Activated naive CD8-positive, alpha-beta T cell treated with anti-CD3 and anti-CD28 coated beads, Interleukin-2, amount 50 U/mL, for 16 hours (primary cell): Measurements from ENCODE around the gene SOX12.
"Not testable (repeated sequence)": the region's sequence is repeated elsewhere in the genome, so short reads cannot be mapped to it uniquely, and the experiment has no call there.

Source experiments
- DNase-seq: peaks from one replicate; pipeline ENCODE4 v3.0.0-alpha.2; 2020; ENCODE audit warnings: low read depth, low spot score

SOX12 gene

DNA sequence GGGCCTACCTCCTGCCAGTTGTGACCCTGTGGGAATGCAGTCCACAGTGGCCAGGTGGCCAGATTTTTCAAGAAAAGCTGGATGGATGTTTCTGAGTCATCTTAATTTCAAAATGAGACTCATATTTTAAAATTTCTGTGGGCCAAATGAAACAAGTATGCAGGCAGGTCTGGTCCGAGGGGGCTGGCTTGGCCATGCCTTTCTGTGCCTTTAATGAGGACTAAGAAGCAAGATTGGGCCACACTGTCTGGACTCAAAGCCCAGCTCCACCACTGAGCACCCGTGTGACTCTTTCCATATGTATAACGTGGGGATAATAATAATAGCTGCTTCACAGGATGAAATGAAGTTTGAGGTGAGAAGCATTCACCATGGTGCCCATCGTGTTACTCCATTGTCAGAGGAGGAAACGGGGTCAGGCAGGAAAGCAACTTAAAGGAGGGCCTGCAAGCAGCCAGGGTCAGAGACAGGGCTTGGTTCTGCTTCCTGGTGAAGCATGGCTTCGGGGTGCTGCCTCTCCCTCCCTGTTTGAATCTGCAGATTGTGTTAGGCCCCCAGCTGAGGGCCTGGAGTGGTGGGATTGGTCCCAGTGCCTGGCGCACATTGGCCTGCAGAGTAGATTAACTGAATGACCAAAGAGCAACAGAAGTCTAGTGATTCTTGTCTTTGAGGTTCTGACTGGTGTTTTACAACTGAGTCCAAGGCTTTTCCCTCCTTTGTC, 3.8 kb downstream of the SOX12 start:
- DNase-seq = no peak

DNA sequence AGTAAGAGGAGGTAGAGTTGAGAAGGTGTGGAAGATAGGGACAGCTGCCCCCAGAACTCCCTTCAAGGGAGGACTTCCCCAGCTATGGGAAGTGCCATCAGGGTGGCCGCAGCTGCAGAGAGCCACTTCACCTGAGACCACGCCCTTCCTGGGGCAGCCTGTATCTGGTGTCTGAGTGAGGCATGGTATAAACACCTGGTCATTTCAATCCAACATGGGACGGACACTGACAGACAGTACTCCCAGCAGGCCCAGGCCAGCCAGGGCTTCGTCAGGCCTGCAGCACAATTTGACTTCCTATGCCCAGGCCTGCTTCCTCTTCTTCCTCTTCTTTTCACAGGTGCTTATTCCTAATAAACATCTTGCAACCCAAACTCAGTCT, 4.5 kb downstream of the SOX12 start:
- DNase-seq = no peak

DNA sequence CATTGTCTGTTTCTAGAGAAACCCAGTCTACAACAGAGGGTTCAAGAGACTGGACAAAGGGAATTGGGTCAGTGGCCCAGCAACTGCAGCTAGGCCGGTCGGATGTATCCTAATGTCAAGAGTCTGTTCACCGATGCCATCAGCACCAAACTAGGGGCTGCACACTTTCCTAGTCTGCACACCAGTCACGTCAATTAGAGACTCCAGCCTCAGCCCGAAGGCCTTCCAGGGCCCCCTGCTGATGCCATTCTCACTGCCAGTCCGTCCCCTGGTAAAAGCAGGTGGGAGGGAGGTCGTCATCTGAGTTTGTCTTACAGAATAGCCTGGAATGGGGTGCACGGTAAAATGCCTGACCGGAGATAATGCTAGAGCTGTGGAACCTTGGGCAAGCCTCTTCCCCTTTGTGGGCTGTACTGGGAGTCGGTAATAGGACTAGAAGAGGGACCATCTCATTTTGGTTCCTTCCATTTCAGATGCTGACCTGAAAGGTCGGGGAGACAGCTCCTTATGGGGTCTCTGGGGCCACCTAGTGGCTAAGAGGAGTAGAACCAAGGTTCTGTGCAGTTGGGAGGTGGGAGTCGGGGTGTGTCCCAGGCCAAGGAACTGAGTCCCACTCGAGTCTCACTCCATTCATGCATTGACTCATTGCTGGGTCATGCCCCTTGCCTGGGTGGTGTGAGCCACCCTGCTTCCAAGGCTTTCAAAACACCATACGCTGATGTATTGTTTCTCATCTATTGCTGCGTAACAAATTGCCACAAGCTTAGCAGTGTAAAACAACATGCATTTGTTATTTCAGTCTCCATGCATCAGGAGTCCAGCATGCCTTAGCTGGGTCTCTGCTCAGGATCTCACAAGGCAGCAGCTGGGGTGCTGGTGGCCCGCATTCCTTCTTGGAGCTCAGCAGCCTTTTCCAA, 5.1 kb downstream of the SOX12 start:
- DNase-seq = no peak

DNA sequence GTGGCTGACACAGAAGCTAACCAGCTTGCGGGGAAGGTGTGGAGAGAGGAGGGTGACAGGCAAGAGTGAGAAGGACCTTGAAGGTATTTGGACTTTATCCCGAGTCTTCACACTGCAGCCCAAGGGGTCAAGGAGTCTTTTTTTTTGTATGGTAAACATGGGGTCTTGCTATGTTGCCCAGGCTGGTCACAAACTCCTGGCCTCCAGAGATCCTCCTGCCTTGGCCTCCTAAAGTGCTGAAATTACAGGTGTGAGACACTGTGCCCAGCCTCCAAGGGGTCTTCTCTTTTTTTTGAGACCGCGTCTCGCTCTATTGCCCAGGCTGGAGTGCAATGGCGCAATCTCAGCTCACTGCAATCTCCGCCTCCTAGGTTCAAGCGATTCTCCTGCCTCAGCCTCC, 9.2 kb downstream of the SOX12 start:
- no peak for DNase-seq

DNA sequence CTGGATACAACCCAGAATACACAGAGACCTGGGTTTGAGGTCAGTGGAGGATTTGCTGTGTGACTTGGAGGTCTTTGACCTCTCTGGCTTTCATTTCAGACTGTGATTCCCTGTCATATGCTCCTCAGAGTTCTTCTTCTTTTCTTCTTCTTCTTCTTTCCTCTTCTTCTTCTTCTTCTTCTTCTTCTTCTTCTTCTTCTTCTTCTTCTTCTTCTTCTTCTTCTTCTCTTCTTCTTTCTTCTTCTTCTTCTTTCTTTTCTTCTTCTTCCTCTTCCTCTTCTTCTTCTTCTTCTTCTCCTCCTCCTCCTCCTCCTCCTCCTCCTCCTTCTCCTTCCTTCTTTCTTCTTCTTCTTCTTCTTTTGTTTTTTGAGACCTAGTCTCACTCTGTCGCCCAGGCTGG, 10.7 kb downstream of the SOX12 start:
- DNase-seq = not testable (repeated sequence)

DNA sequence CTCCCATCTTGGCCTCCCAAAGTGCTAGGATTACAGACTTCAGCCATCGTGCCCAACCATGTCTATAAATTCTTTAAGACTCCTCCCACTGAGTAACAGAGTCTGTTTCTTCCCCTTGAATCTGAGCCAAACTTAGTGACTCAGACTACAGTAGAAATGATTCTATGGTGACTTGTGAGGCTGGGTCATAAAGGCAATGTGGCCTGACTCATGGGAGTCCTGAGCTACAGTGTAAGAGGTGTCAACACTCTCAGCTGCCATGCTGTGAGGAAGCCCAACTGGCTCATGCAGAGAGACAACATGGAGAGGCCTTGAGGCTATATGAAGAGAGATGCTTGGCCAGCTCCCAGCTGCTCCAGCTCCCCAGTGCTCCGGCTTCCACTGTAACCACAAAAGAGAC, 16.3 kb downstream of the SOX12 start:
- no peak for DNase-seq

DNA sequence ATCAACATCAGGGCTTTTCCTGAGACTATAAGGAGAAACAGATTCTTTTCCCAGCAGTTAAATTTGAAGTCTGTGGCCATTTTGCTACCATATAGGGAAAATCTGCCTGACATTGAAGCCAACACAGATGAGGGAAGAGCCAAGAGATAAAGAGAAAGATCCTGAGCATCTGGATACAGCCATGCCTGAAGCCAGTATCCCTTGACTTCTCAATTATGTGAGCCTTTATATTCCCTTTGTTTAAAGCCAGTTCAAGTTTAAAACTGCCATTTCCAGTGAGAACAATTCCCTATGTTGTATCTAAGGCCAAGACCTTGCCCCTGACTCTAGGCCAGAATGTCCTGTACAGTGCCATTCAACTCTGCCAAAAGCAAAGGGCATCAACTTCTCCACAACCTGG, 17.8 kb downstream of the SOX12 start:
- no peak for DNase-seq

DNA sequence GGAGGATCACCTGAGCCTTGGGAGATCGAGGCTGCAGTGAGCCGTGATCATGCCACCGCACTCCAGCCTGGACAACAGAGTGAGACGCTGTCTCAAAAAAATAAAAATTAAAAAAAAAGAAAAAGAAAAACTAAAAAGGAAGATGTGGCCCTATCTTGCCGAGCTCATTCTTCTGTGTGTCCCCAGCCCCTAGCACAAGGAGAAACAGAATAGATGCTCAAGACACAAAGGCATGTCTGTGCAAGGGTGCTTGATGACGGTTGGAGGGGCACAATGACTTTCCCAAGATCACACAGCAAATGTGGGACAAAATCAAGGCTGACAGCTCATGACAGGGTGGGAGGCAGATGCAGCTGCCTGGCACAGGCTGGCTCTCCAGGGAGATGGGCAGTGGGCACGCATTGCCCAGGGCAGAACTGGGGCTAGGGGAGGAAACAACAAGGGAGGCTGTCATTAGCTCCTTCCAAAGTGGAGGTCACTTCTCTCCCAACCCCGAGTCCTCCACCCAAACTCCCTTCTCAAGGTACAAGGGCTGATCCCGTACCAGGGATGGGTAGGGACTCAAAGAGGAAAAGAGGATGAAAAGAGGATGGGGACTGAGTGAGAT, 20.8 kb downstream of the SOX12 start:
- DNase-seq = no peak

DNA sequence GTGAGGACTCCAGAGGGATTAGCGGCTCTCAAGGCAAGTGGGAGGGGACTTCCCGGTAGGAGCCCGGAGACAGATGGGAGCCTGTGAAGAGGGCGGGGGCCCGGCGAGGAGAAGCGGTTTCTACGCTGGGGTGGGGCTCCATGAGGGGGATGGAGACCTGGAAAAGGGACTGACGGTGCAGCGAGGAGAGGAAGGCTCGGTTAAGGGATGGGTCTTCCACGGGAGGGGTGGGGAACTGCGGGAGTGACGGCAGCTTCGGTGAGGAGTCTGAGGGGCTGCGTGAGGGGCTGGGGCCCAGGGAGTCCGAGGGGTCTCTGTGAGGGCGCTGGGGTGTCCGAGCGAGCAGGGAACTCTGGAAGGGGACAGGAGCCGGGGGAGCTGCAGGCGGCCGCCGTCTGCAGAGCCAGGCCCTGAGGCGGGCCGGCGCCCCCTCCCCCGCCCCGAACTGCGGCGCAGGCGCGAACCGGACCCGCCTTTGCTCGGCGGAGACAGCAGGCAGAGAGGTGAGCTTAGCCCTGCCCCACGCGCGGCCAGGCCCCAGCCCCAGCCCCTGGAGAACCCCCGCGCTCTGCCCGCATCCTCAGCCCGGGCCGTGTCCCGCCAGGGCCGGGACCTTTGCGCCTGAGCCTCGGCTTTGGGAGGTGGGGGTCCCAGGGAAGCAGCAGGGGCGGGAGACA, 21.4 kb downstream of the SOX12 start, which contains the start of gene NRSN2:
Gene NRSN2 (plus strand): TSS at position 472 of the 677 bp plus-strand sequence. CDS start 2,533 bp downstream, outside the sequence.
- DNase-seq = no peak

DNA sequence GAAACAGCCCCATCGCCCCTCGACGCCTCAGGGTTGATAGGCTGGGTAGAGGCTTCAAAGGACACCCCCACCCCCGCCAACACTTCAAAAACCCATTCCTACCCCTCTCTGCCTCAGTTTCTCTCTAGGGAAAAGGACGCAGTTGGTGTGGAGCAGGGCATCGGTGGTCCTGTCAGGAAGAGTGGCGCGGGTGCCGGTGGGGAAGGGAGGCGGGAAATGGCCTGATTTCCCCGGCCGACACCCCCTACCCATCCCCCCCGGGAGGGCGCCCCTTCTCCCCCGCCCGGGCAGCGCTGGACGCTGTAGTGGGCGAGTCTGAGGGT, 21.9 kb downstream of the SOX12 start:
- no peak for DNase-seq

DNA sequence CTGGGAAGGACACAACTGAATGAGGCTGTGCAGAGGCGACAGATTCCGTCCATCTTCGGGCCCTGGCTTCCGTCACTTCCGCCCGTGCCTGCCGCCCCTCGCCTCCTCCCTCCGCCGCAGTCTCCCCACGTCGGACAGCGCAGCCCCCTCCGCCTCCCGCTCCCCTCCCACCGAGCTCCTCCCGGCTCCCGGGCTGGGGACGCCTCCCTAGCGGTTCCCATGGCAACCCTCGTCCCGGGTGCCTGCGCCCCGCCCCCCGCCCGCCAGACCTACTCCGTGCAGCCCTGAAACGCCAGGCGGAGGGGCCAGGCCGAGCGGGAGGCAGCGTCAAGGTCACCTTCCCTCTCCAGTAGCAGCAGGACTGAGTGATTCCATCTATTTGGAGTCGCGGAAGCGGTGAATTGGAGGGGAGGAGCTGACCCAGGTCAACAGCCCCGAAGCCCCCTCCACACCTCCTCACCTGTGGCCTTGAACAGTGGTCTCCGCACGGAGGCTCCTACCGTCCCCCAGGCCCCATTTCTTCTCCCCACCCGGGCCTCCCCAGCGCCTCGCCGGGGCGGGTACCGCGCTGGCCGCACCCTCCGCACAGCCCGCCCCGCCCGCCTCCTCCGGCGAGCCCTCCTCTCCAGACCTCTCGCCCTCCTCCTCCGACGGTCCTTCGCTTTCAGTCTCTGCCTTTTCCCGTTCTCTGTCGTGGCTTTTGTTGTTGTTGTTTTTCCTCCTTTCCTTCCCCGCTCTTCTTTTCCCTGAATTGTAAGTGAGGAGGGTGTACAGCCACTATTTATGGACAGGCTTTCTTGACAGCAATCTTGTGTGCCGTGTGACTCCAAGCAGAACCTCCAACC, 22.5 kb downstream of the SOX12 start:
- no peak for DNase-seq

DNA sequence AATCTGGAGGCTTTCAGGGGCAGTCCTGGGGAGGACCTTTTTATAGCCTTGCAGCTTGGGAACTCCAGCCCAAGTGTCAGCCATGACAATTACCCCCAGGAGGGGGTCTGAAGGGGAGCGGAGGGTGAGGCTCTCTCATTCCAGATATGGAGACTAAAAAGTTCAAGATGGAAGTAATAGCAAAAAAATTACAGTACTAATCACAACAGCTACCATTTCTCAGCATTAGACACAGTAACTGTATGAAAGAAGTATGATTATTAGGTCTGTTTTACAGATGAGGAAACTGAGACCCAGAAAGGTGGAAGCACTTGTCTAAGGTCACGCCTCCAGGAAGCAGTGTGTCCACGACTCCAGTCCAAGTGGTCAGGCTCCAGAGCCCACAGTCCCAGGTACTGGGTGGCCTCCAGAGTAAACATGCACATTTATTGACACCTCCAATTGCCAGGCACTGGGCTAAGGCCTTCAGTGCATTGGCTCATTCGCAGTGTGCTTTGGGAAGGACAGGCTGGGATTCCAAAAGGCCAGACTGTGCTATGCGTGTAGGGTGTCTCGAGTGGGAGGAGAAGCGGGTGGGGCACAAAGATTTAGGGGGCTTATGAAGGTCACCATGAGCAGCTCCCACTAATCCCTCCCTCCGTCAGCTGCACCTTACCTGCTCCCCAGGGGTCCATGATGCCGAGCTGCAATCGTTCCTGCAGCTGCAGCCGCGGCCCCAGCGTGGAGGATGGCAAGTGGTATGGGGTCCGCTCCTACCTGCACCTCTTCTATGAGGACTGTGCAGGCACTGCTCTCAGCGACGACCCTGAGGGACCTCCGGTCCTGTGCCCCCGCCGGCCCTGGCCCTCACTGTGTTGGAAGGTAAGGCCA, 23.9 kb downstream of the SOX12 start:
- no peak for DNase-seq

DNA sequence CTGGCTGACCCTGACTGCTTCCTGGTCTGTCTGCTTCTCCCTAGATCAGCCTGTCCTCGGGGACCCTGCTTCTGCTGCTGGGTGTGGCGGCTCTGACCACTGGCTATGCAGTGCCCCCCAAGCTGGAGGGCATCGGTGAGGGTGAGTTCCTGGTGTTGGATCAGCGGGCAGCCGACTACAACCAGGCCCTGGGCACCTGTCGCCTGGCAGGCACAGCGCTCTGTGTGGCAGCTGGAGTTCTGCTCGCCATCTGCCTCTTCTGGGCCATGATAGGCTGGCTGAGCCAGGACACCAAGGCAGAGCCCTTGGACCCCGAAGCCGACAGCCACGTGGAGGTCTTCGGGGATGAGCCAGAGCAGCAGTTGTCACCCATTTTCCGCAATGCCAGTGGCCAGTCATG, 27.8 kb downstream of the SOX12 start:
- no peak for DNase-seq

DNA sequence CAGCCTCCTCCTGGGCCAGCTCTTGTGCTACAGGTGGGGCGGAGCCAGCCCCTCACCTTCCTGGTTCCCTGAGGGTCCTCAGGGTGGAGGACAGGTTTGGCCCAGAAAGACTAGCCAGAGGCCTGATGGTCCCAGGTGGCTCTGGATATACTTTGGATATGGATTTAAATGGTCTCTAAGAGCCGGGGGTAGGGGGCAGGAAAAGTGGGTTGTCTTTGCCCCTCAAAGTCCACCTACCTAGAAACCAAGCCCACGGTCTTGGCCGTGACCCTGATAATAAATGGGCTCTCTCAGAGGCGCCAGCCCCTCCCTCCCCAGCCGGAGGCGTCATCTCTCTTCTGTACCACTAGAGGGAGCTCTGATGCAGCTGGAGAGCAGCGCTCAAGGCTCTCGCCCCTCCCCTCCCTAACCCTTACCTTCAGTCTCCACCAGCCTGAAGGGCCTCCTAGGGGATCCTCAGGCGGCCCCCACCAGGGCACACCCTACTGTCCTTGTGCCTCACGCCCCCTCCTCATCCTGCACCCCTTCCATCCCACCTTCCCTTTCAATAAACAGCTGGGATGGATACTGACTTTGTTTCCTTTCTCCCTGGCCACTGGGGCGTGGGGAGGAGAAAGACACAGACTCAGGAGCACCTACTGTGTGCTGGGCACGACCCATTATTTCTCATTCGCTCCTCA, 29.1 kb downstream of the SOX12 start:
- peak; percentile 76 for DNase-seq

DNA sequence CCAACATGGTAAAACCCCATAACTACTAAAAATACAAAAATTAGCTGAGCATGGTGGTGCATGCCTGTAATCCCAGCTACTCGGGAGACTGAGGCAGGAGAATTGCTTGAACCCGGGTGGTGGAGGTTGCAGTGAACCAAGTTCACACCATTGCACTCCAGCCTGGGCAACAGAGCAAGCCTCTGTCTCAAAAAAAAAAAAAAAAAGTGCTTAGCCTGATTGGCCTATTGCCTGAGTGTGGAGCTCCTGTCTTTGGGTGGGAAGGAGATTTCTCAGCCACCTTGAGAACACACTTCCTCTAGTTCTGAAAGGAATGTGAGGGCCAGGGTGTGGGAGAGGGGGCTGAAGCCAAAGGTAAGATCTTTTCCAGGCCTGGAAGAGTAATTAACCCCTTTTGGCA, 30.8 kb downstream of the SOX12 start:
- DNase-seq = not testable (repeated sequence)

DNA sequence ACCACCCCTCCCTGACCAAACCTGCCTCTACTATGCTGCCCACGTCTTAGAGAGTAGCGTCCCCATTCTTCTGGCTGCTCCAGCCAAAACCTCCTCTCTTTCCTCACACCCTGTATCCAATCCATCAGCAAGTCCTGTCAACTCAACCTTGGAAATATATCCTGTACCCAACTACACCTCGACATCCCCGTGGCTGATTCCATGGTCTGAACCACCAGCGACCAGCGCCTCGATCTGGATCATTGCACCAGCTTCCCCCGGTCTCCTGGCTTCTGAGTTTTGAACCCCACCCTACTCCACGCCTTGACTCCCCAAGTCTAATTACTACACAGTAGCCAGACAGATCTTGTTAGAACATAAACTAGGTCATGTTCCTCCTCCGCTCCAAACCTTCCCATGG, 31.4 kb downstream of the SOX12 start:
- no peak for DNase-seq

DNA sequence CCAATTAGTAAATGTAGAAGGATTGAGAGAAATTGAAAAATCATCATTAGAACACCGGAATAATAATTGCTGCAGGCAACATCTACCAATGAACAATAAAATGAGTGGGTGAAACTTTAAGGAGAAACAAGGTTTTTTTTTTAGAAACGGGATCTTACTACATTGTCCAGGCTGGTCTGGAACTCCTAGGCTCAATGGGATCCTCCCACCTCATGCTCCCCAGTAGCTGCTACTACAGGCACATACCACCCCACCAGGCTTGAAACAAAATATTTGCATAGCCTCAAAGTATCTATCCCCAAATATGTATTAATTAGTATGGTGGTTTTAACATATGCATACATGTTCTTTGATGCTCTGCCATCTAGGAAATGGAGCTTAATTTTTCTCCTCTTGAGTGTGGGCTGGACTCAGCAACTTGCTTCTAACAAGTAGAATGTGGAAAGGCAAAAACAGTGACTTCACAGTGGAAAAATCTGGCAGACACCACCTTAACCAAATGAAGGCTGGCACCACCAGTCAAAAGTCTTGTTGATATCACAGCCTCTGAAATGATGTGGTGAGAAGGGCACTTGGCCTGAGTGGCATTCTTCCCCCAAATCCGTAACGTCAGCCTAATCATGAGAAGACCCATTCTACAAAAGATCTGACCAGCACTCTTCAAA, 33.7 kb downstream of the SOX12 start:
- no peak for DNase-seq

DNA sequence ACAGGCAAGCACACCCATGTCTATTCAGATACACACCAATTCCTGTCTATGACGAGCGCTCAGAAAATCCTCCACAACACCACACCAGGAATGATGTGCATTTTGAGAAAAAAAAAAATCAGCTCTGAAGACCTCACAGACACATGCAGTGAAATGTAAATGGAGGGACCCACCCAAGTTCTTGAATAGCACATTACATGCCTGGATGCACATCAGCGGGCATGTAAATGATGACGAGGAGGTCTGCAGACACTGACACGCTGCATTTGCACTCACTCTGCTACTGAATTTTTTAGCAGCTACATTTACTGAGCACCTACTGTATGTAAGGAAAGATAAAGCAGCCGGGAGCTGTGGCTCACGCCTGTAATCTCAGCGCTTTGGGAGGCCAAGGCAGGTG, 36.2 kb downstream of the SOX12 start:
- no peak for DNase-seq
